ENCODE measurements around the gene CEP350.

GRCh38 chr1:180116964-180117763 is 162.6 kb downstream of the CEP350 start:
- no peak for TF ChIP-seq CTCF (conservative IDR thresholded peaks at IDR 0.05; ENCODE audit: low read depth, low read length)
- TF ChIP-seq EZH2phosphoT487 (IDR thresholded peaks at IDR 0.05; ENCODE audit: borderline replicate concordance, low read length), result no peak
- TF ChIP-seq EZH2 (IDR thresholded peaks at IDR 0.05; ENCODE audit: low read length, unreplicated experiment), result no peak

Measured in PC-3 (cell line).